ENCODE results near the gene GABRB3.

GABRB3 gene

DNA sequence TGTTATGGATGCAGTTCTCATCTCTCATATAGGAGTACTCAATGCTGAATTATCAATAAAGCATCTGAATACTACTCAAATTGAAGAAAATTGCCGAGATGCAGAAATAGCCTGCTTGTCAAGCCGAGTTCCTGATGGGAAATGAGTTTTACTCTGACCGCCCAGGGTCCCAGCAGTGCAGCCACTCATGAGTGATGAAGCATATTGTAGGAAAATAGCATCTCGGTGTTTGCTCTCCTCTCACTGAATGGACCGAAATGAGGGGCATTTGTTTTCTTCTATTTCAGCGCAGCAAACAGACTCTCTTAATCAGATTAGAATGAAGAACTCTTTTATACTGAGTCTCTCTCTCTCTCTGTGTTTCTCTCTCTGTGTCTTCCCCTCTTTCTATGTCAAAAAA is 190.0 kb downstream of the GABRB3 start:
- no peak for DNase-seq (ENCODE audit: low read depth, low spot score)

DNA sequence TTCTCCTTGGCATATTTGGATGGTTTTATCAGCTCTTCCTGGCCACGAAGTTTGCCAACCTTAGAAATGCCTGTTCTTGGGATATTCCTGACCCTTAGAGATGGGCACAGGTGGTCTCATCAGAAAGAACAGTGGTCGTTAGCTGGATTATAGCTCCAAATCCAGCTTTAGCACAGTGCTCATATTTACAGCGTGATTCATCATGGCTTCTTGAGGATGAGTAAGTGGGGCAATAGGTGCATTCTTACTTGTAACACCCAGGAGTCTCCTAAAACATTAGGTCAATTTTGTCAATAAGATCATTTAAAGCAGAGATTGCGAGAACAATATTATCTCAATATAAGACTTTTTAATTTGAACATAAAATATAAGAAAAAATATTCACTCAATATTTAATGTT is 191.9 kb downstream of the GABRB3 start:
- DNase-seq (ENCODE audit: low read depth, low spot score) = no peak
- no peak overlapping the region for H3K4me3 ChIP-seq (ENCODE audit: low read length)

More for the DNA sequence above, 190.0 kb downstream of the GABRB3 start:
- H3K4me3 ChIP-seq (ENCODE audit: low read length) = no peak overlapping the region

GRCh38 chr15:26572602-26573350 is 200.1 kb downstream of the GABRB3 start:
- no peak overlapping the region for H3K4me3 ChIP-seq (ENCODE audit: low read length)
- DNase-seq (ENCODE audit: low read depth, low spot score) = no peak

GRCh38 chr15:26571346-26571745 is 201.5 kb downstream of the GABRB3 start:
- DNase-seq (ENCODE audit: low read depth, low spot score) = no peak
- no peak overlapping the region for H3K4me3 ChIP-seq (ENCODE audit: low read length)

GRCh38 chr15:26565542-26565941 is 207.3 kb downstream of the GABRB3 start:
- DNase-seq (ENCODE audit: low read depth, low spot score) = no peak
- H3K4me3 ChIP-seq (ENCODE audit: low read length) = no peak overlapping the region

DNA sequence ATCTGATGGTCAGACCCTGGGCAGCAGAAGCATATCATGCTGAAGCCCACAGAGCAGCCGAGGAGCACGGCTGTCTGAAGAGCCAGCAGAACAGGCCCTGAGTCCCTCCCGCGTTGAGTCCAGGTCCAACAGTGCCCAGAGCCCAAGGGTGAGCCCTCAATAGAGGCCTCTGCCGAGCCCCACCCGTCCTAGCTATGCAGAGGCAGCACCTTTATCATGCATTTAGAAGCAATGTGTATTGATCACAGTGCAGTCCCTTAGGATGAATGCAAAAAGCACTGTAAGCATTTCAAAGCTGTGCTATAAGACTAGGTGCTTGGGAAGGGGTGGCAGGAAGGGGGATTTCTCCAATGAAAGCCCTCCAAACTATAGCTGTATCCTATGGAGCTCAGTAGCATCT is 208.5 kb downstream of the GABRB3 start:
- no peak overlapping the region for H3K4me3 ChIP-seq (ENCODE audit: low read length)
- DNase-seq (ENCODE audit: low read depth, low spot score) = no peak

GRCh38 chr15:26562336-26562735 is 210.5 kb downstream of the GABRB3 start:
- no peak overlapping the region for H3K4me3 ChIP-seq (ENCODE audit: low read length)
- DNase-seq (ENCODE audit: low read depth, low spot score) = no peak

- no peak for DNase-seq (ENCODE audit: low read depth, low spot score)
- H3K4me3 ChIP-seq (ENCODE audit: low read length) = no peak overlapping the region
Observed at GRCh38 chr15:26561896-26562295, 211.0 kb downstream of the GABRB3 start.

DNA sequence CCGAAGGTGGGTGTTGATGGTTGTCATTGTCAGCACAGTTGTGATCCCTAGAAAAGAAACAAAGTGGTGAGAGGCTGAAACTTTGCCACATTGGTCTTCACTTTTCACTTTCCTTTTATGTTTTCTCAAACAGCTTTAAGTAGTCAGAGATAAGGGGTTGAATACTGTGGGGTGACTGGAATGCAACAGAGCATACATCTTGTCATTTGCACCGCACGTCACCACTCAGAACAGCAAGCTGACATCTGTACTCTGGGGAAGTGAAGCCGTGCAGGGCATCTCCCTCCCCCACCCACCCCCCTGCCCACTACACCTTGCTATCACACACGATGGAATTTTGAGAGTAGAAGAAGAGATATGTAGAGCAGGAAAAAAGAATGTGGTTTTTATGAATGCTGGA is 211.7 kb downstream of the GABRB3 start:
- no peak for DNase-seq (ENCODE audit: low read depth, low spot score)
- no peak overlapping the region for H3K4me3 ChIP-seq (ENCODE audit: low read length)

DNA sequence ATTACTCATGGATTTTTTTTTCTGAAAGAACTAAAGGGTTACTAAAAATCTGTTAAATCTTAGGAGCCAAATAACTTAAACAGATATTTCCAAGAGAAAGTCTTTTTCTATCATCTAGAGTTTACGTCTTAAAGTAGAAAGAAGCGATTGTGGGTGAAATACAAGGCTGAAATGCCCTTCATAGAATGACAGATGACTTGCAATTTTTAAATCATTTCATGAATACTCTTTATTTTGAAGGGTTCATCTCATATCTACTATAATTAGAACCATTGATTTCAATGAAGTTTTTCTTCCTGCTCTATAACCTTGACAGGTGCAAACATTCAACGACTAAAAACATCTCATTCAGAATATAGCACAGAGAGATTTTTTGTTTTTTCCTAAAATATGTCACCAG is 217.0 kb downstream of the GABRB3 start:
- no peak overlapping the region for H3K4me3 ChIP-seq (ENCODE audit: low read length)
- no peak for DNase-seq (ENCODE audit: low read depth, low spot score)

- no peak for DNase-seq (ENCODE audit: low read depth, low spot score)
- H3K4me3 ChIP-seq (ENCODE audit: low read length) = no peak overlapping the region
Observed at GRCh38 chr15:26551473-26551872, 221.4 kb downstream of the GABRB3 start.

DNA sequence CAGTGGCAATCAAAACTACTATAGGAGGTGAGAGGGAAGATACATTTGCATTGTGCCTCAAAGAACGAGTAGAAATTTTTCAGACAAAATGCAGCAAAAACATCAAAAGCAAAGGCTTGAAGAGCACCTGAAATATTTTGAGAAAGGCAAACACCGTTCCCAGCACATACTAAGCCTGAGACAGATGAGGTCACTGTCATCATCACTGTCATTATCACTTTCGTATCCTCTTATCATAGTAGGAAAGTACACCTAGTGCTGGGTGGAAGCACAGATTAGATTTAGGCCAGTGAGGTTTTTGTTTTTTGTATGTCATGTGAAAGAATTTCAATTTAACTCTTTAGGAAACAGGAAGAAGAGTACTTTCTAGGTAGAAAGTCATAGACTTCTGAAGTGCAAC is 222.0 kb downstream of the GABRB3 start:
- no peak overlapping the region for H3K4me3 ChIP-seq (ENCODE audit: low read length)
- DNase-seq (ENCODE audit: low read depth, low spot score) = no peak

DNA sequence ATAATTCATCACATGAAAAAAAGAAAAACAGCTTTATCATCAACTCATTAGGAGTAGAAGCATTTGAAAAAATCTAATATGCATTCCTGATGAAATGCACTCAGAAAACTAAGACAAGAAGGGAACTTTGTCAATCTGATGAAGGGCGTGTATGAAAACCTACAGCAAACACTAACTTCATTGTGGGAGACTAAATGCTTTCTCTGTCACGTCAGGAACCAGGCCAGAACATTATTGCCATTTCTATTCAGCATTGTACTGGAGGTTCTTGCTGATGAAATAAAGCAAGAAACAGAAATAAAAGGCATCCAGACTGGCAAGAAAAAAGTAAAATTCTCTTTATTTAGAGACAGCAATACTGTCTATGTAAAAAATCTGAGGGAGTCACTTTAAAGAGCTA is 235.2 kb downstream of the GABRB3 start:
- H3K4me3 ChIP-seq (ENCODE audit: low read length) = no peak overlapping the region
- DNase-seq (ENCODE audit: low read depth, low spot score) = no peak

- no peak overlapping the region for H3K4me3 ChIP-seq (ENCODE audit: low read length)
- no peak for DNase-seq (ENCODE audit: low read depth, low spot score)
Observed at GRCh38 chr15:26531489-26531888, 241.4 kb downstream of the GABRB3 start.

DNA sequence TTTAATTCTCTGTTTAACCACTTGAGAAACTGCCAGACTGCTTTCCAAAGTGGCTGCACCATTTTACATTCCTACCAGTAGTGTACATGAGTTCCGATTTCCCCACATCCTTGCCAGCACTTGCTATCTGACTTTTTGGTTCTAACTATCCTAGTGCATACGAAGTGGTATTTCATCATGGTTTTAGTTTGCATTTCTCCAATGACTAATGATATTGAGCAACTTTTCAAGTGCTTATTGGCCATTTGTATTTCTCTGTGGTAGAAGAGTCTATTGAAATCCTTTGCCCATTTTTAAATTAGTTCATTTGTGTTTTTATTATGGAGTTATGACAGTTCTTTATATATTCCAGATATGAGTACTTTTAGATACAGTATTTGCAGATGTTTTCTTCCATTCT is 247.8 kb downstream of the GABRB3 start:
- H3K4me3 ChIP-seq (ENCODE audit: low read length) = no peak overlapping the region

GRCh38 chr15:26521691-26522198 is 251.1 kb downstream of the GABRB3 start:
- H3K4me3 ChIP-seq (ENCODE audit: low read length) = no peak overlapping the region
- DNase-seq (ENCODE audit: low read depth, low spot score) = no peak

More for the DNA sequence above, 247.8 kb downstream of the GABRB3 start:
- DNase-seq (ENCODE audit: low read depth, low spot score) = no peak

DNA sequence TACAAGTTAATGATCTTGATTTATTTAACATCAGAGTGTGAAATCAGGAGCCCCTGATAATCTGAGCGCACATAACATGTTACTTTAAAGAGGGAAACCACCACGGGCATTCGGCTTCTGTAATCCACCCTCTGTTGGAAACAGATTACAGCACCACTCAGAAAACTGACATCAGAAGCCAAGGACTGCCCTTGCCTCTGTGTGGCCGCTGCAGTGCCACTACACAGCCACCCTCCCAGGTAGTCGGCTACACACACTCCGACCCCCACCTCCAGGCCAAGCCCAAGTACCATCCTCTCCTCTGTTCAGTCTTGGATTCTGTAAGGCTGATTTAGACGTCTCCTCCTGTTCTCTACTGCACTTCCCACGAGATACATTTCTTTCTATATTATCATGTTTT is 251.7 kb downstream of the GABRB3 start:
- H3K4me3 ChIP-seq (ENCODE audit: low read length) = no peak overlapping the region
- DNase-seq (ENCODE audit: low read depth, low spot score) = no peak

- DNase-seq (ENCODE audit: low read depth, low spot score) = no peak
- H3K4me3 ChIP-seq (ENCODE audit: low read length) = no peak overlapping the region
Observed at GRCh38 chr15:26518885-26519284, 254.0 kb downstream of the GABRB3 start.

GRCh38 chr15:26516102-26516980 is 256.5 kb downstream of the GABRB3 start:
- DNase-seq (ENCODE audit: low read depth, low spot score) = no peak
- H3K4me3 ChIP-seq (ENCODE audit: low read length) = no peak overlapping the region

DNA sequence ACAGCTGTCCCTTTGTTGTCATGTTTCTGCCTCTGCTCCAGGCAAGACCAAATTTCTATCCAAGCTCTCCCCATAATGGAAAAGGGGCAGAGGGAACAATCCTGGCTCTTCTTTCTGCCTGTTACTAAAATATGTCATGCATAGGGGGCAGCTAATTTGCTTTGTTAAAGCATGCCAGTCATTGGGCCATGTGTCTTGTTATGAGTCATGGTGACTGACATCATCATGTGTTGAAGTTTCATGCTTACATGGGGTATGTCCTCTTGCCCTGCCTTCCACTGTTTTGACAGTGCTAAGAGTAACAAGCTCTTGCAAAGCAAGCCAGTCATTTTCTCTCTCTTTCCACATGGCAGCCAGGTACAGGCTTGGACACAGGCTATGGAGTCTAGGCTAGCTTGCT is 268.9 kb downstream of the GABRB3 start:
- no peak overlapping the region for H3K4me3 ChIP-seq (ENCODE audit: low read length)
- DNase-seq (ENCODE audit: low read depth, low spot score) = no peak
